ENCODE results near the gene CDKN2B-AS1.
A peak's percentile ranks its signal among the peaks of the same experiment; 100 is the strongest.

The CDKN2B-AS1 gene

GRCh38 chr9:22159586-22159985 lies 165.0 kb downstream of the CDKN2B-AS1 start:
- no peaks in the 10 kb centered on the region; the same call in 1 of the 2 replicates for H3K27me3 ChIP-seq (ENCODE audit: low read depth, low read length)
- H3K9me3 ChIP-seq (ENCODE audit: insufficient read depth, low read length): no peaks in the 10 kb centered on the region
- H3K4me2 ChIP-seq (ENCODE audit: low read length): peak overlapping the region; percentile 64
- no peaks in the 10 kb centered on the region for H3K79me2 ChIP-seq (ENCODE audit: low read length)
- peak overlapping the region; percentile 39 for H3K27ac ChIP-seq (ENCODE audit: low read length)
- no peaks in the 10 kb centered on the region for H3K36me3 ChIP-seq (replicated peaks; ENCODE audit: low read depth, low read length)
- H3K4me3 ChIP-seq (ENCODE audit: low read length): peak overlapping the region; percentile 8; the same call in 1 of the 2 replicates
- no peak overlapping the region for H3K9ac ChIP-seq (ENCODE audit: low read length)
- peaks cover 32% of the 10 kb centered on the region for H3K4me1 ChIP-seq (ENCODE audit: low read length)
- no peak overlapping the region for H2AFZ ChIP-seq (ENCODE audit: low read depth, low read length)
- TF ChIP-seq EZH2phosphoT487 (IDR thresholded peaks at IDR 0.05; ENCODE audit: low read depth): no peak
- no peak for TF ChIP-seq CTCF (IDR thresholded peaks at IDR 0.05; ENCODE audit: low read depth, low read length)
- no peaks in the 10 kb centered on the region for H4K20me1 ChIP-seq (ENCODE audit: insufficient read depth, low read length)

DNA sequence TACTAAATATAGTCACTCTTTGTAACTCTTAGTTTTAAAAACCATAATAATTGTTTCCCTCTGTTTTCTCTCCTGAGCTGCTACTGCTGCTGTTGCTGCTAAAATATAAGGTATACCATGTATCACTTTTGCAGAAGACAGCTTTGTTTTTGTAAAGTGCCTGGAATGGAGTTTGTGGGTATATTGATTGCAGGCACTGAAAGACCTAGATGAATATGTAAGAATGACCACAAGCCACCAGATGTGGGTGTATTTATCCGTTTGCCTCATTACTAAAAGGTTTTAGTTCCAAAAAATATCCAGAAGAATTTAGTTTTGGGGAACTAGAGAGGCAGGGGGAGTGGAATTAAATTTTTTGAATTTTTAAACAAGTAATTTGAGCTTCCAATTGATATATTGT lies 165.6 kb downstream of the CDKN2B-AS1 start:
- no peaks in the 10 kb centered on the region for H4K20me1 ChIP-seq (ENCODE audit: insufficient read depth, low read length)
- peak overlapping the region; percentile 8; the same call in 1 of the 2 replicates for H3K4me3 ChIP-seq (ENCODE audit: low read length)
- no peak overlapping the region for H3K9ac ChIP-seq (ENCODE audit: low read length)
- no peaks in the 10 kb centered on the region for H3K79me2 ChIP-seq (ENCODE audit: low read length)
- H3K27ac ChIP-seq (ENCODE audit: low read length): peak overlapping the region; percentile 39
- no peak overlapping the region for H2AFZ ChIP-seq (ENCODE audit: low read depth, low read length)
- no peaks in the 10 kb centered on the region for H3K36me3 ChIP-seq (replicated peaks; ENCODE audit: low read depth, low read length)
- H3K27me3 ChIP-seq (ENCODE audit: low read depth, low read length): no peaks in the 10 kb centered on the region; the same call in 1 of the 2 replicates
- peaks cover 38% of the 10 kb centered on the region for H3K4me1 ChIP-seq (ENCODE audit: low read length)
- TF ChIP-seq CTCF (IDR thresholded peaks at IDR 0.05; ENCODE audit: low read depth, low read length) (no peak), EZH2phosphoT487 (IDR thresholded peaks at IDR 0.05; ENCODE audit: low read depth) (no peak)
- peak overlapping the region; percentile 64 for H3K4me2 ChIP-seq (ENCODE audit: low read length)
- no peaks in the 10 kb centered on the region for H3K9me3 ChIP-seq (ENCODE audit: insufficient read depth, low read length)

- no peak overlapping the region for H3K9ac ChIP-seq (ENCODE audit: low read length)
Observed at GRCh38 chr9:22165144-22165543, 170.6 kb downstream of the CDKN2B-AS1 start.

GRCh38 chr9:22169243-22169642 lies 174.7 kb downstream of the CDKN2B-AS1 start:
- no peaks in the 10 kb centered on the region for H3K36me3 ChIP-seq (replicated peaks; ENCODE audit: low read depth, low read length)
- no peak overlapping the region for H3K4me3 ChIP-seq (ENCODE audit: low read length)
- no peaks in the 10 kb centered on the region for H3K79me2 ChIP-seq (ENCODE audit: low read length)
- no peak overlapping the region for H3K9ac ChIP-seq (ENCODE audit: low read length)
- no peak overlapping the region for H2AFZ ChIP-seq (ENCODE audit: low read depth, low read length)
- TF ChIP-seq EZH2phosphoT487 (IDR thresholded peaks at IDR 0.05; ENCODE audit: low read depth) (no peak), CTCF (IDR thresholded peaks at IDR 0.05; ENCODE audit: low read depth, low read length) (no peak)
- H3K4me2 ChIP-seq (ENCODE audit: low read length): peak overlapping the region; percentile 65
- H3K4me1 ChIP-seq (ENCODE audit: low read length): peaks cover 53% of the 10 kb centered on the region
- H4K20me1 ChIP-seq (ENCODE audit: insufficient read depth, low read length): no peaks in the 10 kb centered on the region
- H3K9me3 ChIP-seq (ENCODE audit: insufficient read depth, low read length): no peaks in the 10 kb centered on the region
- peak overlapping the region; percentile 91 for H3K27ac ChIP-seq (ENCODE audit: low read length)
- H3K27me3 ChIP-seq (ENCODE audit: low read depth, low read length): no peaks in the 10 kb centered on the region

More at GRCh38 chr9:22165144-22165543, 170.6 kb downstream of the CDKN2B-AS1 start:
- H2AFZ ChIP-seq (ENCODE audit: low read depth, low read length): no peak overlapping the region
- no peaks in the 10 kb centered on the region for H3K36me3 ChIP-seq (replicated peaks; ENCODE audit: low read depth, low read length)
- no peaks in the 10 kb centered on the region for H3K9me3 ChIP-seq (ENCODE audit: insufficient read depth, low read length)
- no peak overlapping the region for H3K4me3 ChIP-seq (ENCODE audit: low read length)
- H3K4me1 ChIP-seq (ENCODE audit: low read length): peaks cover 40% of the 10 kb centered on the region
- H3K79me2 ChIP-seq (ENCODE audit: low read length): no peaks in the 10 kb centered on the region
- no peak overlapping the region for H3K27ac ChIP-seq (ENCODE audit: low read length)
- no peak overlapping the region for H3K4me2 ChIP-seq (ENCODE audit: low read length)
- H3K27me3 ChIP-seq (ENCODE audit: low read depth, low read length): no peaks in the 10 kb centered on the region
- TF ChIP-seq EZH2phosphoT487 (IDR thresholded peaks at IDR 0.05; ENCODE audit: low read depth): no peak
- TF ChIP-seq CTCF (IDR thresholded peaks at IDR 0.05; ENCODE audit: low read depth, low read length): no peak
- no peaks in the 10 kb centered on the region for H4K20me1 ChIP-seq (ENCODE audit: insufficient read depth, low read length)
